Hepatocyte (in vitro differentiated cells): ENCODE data around the gene COX8A. TPM values are rescaled to one million over a fixed set of nuclear protein-coding genes. Genes with fewer than 3 reads are reported as not detected.
"Not testable (repeated sequence)": the region's sequence is repeated elsewhere in the genome, so short reads cannot be mapped to it uniquely, and the experiment has no call there.

Experiments used
- DNase-seq: peaks from one replicate; pipeline ENCODE4 v3.0.0-alpha.2; 2016; ENCODE audit warnings: low spot score
- H2AFZ ChIP-seq: fragments of 200-600 bp; sonication (generic); 2 replicates; pipeline ENCODE4 v1.6.0; 2016; ENCODE audit warnings: antibody characterized with exemption, mild to moderate bottlenecking
- H3K27ac ChIP-seq: fragments of 200-600 bp; sonication (generic); 2 replicates; pipeline ENCODE4 v1.5.1; 2016; ENCODE audit warnings: mild to moderate bottlenecking
- H3K27me3 ChIP-seq: fragments of 200-600 bp; sonication (generic); 2 replicates; pipeline ENCODE4 v1.6.1; 2016
- H3K36me3 ChIP-seq: fragments of 200-600 bp; sonication (generic); replicated peaks from 2 replicates; pipeline ENCODE4 v1.5.1; 2016; ENCODE audit warnings: low read depth; ENCODE audit not compliant: insufficient read depth
- H3K4me1 ChIP-seq: fragments of 200-600 bp; sonication (generic); 2 replicates; pipeline ENCODE4 v1.5.1; 2016; ENCODE audit warnings: mild to moderate bottlenecking, moderate library complexity; ENCODE audit not compliant: insufficient read depth
- H3K4me2 ChIP-seq: fragments of 200-600 bp; sonication (generic); 2 replicates; pipeline ENCODE4 v1.6.0; 2016
- H3K4me3 ChIP-seq: fragments of 200-600 bp; sonication (generic); 2 replicates; pipeline ENCODE4 v1.5.1; 2016; ENCODE audit warnings: mild to moderate bottlenecking
- H3K79me2 ChIP-seq: fragments of 200-600 bp; sonication (generic); 2 replicates; pipeline ENCODE4 v1.6.0; 2017; ENCODE audit warnings: mild to moderate bottlenecking
- H3K9me2 ChIP-seq: fragments of 200-600 bp; sonication (generic); replicated peaks from 2 replicates; pipeline ENCODE4 v1.6.0; 2017; ENCODE audit warnings: mild to moderate bottlenecking; ENCODE audit not compliant: insufficient read depth
- H3K9me3 ChIP-seq: fragments of 200-600 bp; sonication (generic); 2 replicates; pipeline ENCODE4 v1.5.1; 2016; ENCODE audit warnings: low read depth, mild to moderate bottlenecking
- H4K20me1 ChIP-seq: fragments of 200-600 bp; sonication (generic); 2 replicates; pipeline ENCODE4 v1.6.0; 2016; ENCODE audit warnings: mild to moderate bottlenecking; ENCODE audit not compliant: insufficient read depth, poor library complexity, severe bottlenecking
- EZH2 ChIP-seq: fragments of 200-600 bp; sonication (generic); IDR thresholded peaks from 2 replicates; pipeline ENCODE4 v1.6.1; 2016; ENCODE audit warnings: antibody characterized with exemption, mild to moderate bottlenecking, borderline replicate concordance
- EZH2phosphoT487 ChIP-seq: fragments of 200-600 bp; sonication (generic); IDR thresholded peaks from one replicate; pipeline ENCODE4 v1.6.1; 2018; ENCODE audit warnings: antibody characterized with exemption, mild to moderate bottlenecking, low read depth, moderate library complexity; ENCODE audit not compliant: unreplicated experiment, severe bottlenecking
- WGBS: methylation state at CpG from one replicate; pipeline ENCODE4 v1.1.6; 2016; ENCODE audit warnings: low lambda C conversion rate; ENCODE audit errors: missing lambda C conversion rate; 5-methylcytosine and 5-hydroxymethylcytosine counted together
- polyA plus RNA-seq: library from polyadenylated mRNA; unstranded; fragments of >200 nt; fragmentation: Nextera tagmentation; extraction: Ambion mirVana; gene quantifications from 2 replicates; pipeline ENCODE4 v1.2.1, GENCODE V29; 2016
- total RNA-seq: library from RNA; depleted of rRNA; stranded (reverse); fragments of >200 nt; gene quantifications from 2 replicates; pipeline ENCODE4 v1.2.3, GENCODE V29; 2014
- TF ChIP-seq, protein P1 (sequence below): fragments of 200-600 bp; sonication (generic); IDR thresholded peaks from 2 replicates; pipeline ENCODE4 v1.5.1; 2016; ENCODE audit warnings: antibody characterized with exemption, mild to moderate bottlenecking; ENCODE audit not compliant: poor library complexity

The COX8A gene
- total and polyA plus RNA-seq, 2 experiments from 2014 or later = 430 to 463 TPM

DNA sequence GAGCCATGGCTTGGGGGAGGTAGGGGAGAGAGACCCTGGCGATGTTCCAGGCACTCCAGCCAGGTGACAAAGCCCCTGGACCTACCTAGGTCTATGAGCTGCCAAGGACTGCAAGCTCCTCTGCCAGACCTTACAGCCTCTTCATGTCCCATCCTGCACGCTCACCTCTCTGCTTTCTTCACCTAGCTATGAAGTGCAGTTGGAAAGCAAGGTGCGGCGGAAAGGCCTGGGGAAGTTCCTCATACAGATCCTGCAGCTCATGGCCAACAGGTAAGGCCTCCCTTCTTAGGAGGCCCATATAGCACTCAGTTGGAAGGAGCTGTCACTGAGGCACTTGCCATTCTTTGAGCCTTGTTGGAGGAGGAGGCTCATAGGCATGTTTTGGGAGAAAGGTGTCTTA, 21.9 kb upstream of the COX8A start:
- 99% methylated on average over 4 of the region's 4 CpGs for WGBS
- Histone ChIP-seq H3K27ac (no peak overlapping the region), H3K36me3 (no peaks in the 10 kb centered on the region), H4K20me1 (no peaks in the 10 kb centered on the region), H3K9me3 (no peaks in the 10 kb centered on the region), H3K4me1 (no peaks in the 10 kb centered on the region), H3K9me2 (no peaks in the 10 kb centered on the region), H3K27me3 (no peaks in the 10 kb centered on the region), H2AFZ (no peak overlapping the region), H3K4me3 (no peak overlapping the region), H3K79me2 (no peaks in the 10 kb centered on the region), H3K4me2 (no peak overlapping the region)
- no peak for DNase-seq
- TF ChIP-seq, protein P1, sequence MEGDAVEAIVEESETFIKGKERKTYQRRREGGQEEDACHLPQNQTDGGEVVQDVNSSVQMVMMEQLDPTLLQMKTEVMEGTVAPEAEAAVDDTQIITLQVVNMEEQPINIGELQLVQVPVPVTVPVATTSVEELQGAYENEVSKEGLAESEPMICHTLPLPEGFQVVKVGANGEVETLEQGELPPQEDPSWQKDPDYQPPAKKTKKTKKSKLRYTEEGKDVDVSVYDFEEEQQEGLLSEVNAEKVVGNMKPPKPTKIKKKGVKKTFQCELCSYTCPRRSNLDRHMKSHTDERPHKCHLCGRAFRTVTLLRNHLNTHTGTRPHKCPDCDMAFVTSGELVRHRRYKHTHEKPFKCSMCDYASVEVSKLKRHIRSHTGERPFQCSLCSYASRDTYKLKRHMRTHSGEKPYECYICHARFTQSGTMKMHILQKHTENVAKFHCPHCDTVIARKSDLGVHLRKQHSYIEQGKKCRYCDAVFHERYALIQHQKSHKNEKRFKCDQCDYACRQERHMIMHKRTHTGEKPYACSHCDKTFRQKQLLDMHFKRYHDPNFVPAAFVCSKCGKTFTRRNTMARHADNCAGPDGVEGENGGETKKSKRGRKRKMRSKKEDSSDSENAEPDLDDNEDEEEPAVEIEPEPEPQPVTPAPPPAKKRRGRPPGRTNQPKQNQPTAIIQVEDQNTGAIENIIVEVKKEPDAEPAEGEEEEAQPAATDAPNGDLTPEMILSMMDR = no peak
- TF ChIP-seq EZH2 = no peak
- TF ChIP-seq EZH2phosphoT487 = no peak

GRCh38 chr11:63958008-63958407, 16.4 kb upstream of the COX8A start:
- no peak for DNase-seq
- Histone ChIP-seq H3K9me3 (no peaks in the 10 kb centered on the region), H4K20me1 (no peaks in the 10 kb centered on the region), H3K27ac (no peak overlapping the region), H3K27me3 (no peaks in the 10 kb centered on the region), H3K36me3 (no peaks in the 10 kb centered on the region), H3K79me2 (no peaks in the 10 kb centered on the region), H3K4me3 (no peak overlapping the region), H3K4me1 (no peaks in the 10 kb centered on the region), H3K4me2 (no peak overlapping the region), H3K9me2 (no peaks in the 10 kb centered on the region), H2AFZ (no peak overlapping the region)
- TF ChIP-seq EZH2phosphoT487 = no peak
- TF ChIP-seq, protein P1 = no peak
- no peak for TF ChIP-seq EZH2
- WGBS = 89% methylated on average over 5 of the region's 5 CpGs

- no peak overlapping the region for H3K4me2 ChIP-seq
- 58% methylated on average over 14 of the region's 19 CpGs for WGBS
- no peaks in the 10 kb centered on the region for H4K20me1 ChIP-seq
- H3K36me3 ChIP-seq = no peaks in the 10 kb centered on the region
- no peak overlapping the region for H3K4me3 ChIP-seq
- H3K4me1 ChIP-seq = no peaks in the 10 kb centered on the region
- no peaks in the 10 kb centered on the region for H3K27me3 ChIP-seq
- H3K9me3 ChIP-seq = no peaks in the 10 kb centered on the region
- no peaks in the 10 kb centered on the region for H3K79me2 ChIP-seq
- no peaks in the 10 kb centered on the region for H3K9me2 ChIP-seq
- H3K27ac ChIP-seq = no peak overlapping the region
- DNase-seq = peak; percentile 31
- no peak overlapping the region for H2AFZ ChIP-seq
- no peak for TF ChIP-seq EZH2phosphoT487
- no peak for TF ChIP-seq EZH2
- TF ChIP-seq, protein P1 = no peak
Observed at GRCh38 chr11:63961608-63962412, 12.6 kb upstream of the COX8A start.

DNA sequence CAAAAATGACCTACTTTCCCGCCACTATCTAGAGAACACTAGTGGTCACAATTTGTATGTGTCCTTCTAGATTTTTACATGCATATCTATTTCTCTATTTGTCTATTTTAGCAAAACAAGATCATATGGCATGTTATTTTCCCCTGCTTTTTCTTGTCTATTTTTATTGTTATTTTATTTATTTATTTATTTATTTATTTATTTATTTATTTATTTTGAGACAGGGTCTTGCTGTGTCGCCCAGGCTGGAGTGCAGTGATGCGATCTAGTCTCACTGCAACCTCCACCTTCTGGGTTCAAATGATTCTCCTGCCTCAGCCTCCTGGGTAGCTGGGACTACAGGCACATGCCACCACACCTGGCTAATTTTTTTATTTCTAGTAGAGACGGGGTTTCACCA, 10.5 kb upstream of the COX8A start:
- H3K27ac ChIP-seq, H3K27me3 ChIP-seq, H3K9me2 ChIP-seq, H3K4me2 ChIP-seq, H2AFZ ChIP-seq, H3K4me3 ChIP-seq, H3K79me2 ChIP-seq, H3K36me3 ChIP-seq, H4K20me1 ChIP-seq, DNase-seq, H3K4me1 ChIP-seq, H3K9me3 ChIP-seq: not testable (repeated sequence)
- WGBS = 100% methylated on average over 4 of the region's 4 CpGs
